Measurements from ENCODE around the gene AQP3.

GRCh38 chr9:33435821-33436277, 11.5 kb downstream of the AQP3 start:
- no peak for TF ChIP-seq EZH2phosphoT487 (IDR thresholded peaks at IDR 0.05; ENCODE audit: borderline replicate concordance, low read depth, low read length)
- TF ChIP-seq CTCF (conservative IDR thresholded peaks at IDR 0.05; ENCODE audit: low read length) = no peak

Measured in OCI-LY7 (cell line).